GM18867 (cell line): ENCODE data around the gene CPTP.
"Not testable (repeated sequence)": the region's sequence is repeated elsewhere in the genome, so short reads cannot be mapped to it uniquely, and the experiment has no call there.

ENCODE experiments used
- ATAC-seq: cut with Tn5 transposase; IDR thresholded peaks from one replicate; pipeline ENCODE4 v1.9.1; 2021; ENCODE audit warnings: mild to moderate bottlenecking, moderate library complexity; ENCODE audit not compliant: unreplicated experiment

CPTP gene

DNA sequence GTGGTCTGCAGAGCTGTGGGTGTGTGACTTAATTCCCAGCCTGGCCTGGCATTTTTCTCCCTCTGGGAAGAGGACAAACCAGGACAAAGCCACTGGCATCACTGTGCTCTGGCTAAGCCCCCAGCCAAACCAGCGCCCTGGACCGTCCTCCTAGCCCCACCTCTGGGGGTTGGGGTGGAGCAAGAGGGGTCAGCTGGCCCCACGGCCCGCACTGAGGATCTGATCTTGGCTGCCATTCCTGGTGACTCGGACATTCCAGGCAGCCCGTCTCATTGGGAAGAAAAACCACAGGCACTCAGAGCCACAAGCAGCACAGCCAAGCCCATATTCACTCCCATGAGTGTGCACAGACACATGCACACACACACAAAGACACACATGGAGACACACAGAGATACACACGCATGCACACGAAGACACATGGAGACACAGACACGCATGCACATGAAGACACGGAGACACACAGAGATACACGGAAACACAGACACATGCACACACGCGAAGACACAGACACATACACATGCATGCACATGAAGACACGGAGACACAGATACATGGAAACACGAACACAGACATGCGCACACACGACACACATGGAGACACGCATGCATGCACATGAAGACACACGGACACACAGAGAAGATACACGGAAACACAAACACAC, 36.0 kb downstream of the CPTP start:
- no peak for ATAC-seq

DNA sequence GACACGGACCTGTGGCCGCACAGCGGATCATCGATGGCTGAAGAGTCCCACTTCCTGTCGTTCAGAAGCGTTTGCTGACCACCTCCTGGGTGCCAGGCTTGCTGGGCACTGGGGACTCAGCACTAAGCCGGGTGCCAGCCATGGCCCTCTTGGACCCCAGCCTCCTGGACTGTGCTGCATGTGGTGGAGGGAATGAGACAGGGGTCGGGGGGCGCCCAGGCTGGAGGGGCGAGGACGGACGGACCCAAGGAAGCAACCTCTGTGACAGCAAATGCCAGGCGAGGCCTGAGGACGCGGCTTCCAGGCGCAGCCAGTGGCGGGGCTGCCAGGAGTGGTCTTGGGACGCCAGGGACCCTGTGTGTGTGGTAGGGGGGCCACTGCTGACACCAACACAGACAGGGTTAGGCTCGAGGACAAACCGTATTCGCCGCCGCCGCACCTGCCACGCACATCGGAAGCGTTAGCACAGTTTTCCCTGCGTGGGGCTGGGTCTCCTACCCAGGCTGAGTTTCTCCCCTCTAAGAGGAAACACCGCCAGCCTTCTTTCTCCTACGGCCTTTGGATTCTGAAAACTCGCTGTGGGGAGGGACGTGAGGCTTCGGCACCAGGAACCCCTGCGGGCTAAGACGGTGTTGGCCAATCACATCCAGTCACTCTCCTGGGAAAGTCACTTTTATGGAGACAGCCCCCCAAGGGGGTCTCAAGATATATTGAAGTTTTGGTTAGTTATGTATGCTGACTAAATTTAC, 36.8 kb downstream of the CPTP start:
- no peak for ATAC-seq

DNA sequence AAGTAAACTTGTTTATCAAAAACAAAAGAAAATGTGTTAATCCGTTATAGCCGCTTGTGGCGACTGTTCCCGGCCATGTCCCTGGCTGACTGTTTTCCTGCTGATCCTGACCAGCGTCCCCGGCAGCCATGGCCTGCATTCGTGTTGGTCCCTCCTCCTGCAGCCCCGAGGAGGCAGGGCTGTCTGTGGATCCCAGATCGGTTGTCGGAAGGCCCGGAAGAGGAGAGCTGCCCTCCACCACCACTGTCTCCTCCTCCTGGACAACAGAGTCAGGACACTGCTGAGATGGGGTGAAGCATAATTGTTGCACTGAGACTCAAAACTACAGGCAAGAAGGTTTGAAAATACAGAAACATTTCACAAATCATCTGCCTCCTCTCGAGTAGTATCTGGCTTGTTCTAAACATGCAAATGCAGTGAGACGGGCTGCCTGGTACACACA, 37.4 kb downstream of the CPTP start:
- no peak for ATAC-seq

DNA sequence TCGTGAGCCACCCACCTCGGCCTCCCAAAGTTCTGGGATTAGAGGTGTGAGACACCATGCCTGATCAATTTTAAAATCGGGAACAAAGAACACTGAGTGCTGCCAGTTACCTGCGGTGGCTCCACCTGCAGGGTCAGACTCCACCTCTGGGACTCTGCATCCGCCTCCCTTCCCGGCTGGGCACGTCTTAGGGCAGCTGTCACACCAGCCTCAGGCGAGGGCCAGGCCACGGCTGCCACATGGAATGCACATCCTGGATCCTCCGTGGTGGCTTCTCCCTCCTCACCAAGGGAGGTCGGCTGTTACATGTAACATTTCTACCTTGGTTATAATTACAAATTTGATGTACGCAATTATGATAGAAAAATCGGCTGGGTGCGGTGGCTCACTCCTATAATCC, 39.7 kb downstream of the CPTP start:
- no peak for ATAC-seq

DNA sequence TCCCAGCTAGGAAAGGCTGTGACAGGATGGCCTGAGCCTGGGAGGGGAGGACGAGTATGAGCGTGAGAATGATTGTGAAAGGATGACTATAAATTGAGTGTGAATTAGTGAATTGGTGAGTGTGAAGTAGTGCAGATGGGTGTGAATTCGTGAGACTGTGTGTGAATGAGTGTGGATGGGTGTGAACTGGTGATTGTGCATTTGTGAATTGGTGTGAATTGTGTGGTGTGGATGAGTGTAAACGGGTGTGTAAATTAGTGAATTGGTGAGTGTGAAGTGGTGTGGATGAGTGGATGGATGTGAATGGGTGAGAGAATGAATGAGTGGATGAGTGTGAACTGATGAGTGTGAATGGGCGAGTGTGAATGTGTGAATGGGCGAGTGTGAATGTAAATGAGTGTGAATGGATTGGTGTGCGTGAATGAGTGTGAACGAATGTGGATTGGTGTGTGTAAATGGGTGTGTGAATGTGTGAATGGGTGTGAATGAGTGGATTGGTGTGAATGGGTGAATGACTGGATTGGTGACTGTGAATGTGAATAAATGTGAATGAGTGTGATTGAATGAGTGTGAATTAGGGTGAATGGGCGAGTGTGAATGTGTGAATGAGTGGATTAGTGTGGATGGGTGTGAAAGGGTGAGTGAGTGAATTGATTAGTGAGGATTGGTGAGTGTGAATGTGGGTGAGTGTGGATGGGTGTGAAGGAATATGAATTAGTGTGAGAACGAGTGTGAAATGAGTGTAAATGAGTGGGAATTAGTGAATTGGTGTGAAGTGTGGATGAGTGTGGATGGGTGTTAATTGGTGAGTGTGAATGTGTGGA, 41.5 kb downstream of the CPTP start:
- no peak for ATAC-seq

DNA sequence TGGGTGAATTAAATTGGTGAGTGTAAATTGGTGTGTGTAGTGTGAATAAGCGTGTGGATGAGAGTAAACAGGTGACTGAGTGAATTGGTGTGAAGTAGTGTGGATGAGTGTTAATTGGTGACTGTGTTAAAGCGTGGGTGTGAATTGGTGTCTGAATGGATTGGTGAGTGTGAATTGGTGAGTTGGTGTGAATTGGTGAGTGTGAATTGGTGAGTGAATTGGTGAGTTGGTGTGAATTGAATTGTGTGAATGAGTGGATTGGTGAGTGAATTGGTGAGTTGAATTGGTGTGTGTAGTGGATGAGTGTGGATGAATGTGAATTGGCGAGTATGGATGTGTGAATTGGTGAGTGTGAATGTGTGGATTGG, 42.1 kb downstream of the CPTP start:
- ATAC-seq, result no peak

DNA sequence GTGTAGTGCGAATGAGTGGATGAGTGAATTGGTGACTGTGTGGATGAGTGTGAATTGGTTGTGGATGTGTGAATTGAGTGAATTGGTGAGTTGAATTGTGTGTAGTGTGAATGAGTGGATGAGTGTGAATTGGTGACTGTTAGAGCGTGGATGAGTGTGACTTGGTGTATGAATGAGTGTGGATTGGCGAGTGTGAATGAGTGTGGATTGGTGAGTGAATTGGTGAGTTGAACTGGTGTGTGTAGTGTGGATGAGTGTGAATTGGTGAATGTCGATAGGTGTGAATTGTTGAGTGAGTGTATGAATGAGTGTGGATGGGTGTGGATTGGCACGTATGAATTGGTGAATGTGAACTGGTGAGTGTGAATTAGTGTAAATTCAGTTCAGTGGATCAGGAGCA, 42.7 kb downstream of the CPTP start:
- no peak for ATAC-seq

DNA sequence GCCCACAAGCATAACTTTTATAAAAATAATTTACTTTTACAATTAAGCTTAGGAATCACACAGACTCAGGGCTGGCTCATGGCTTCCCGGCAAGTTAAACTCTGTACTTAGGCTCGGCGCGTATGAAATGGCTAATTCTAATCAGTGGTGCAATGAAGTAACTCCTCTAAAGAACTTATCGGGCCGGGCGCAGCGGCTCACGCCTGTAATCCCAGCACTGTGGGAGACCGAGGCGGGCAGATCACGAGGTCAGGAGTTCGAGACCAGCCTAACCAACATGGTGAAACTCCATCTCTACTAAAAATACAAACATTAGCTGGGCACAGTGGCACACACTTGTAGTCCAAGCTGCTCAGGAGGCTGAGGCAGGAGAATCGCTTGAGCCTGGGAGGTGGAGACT, 45.5 kb downstream of the CPTP start:
- not testable (repeated sequence) for ATAC-seq

DNA sequence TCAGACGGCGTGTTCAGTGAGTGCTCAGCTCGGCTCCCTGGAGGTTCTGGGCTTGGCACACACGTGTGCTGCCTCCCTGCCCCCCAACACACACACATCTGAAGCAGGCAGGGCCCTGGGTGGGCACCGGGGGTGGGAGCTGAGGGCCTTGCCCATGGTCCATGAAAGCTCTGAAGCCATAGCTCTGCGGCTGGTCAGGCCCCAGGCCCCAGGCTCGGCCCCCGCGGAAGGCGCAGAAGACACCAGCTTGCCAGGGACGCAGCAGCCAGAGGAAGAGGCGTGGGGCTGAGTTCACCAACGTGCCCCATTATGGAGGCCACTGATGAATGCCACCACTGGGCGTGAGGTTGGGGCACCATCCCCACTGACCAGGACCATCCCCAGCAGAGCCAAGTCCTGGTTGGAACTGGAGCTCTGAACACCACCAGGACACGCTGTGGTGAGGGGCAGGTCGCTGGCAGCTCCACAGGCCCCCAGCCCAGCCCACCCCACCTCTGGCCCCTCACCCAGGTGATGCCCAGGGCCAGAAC, 46.2 kb downstream of the CPTP start:
- ATAC-seq, result no peak

DNA sequence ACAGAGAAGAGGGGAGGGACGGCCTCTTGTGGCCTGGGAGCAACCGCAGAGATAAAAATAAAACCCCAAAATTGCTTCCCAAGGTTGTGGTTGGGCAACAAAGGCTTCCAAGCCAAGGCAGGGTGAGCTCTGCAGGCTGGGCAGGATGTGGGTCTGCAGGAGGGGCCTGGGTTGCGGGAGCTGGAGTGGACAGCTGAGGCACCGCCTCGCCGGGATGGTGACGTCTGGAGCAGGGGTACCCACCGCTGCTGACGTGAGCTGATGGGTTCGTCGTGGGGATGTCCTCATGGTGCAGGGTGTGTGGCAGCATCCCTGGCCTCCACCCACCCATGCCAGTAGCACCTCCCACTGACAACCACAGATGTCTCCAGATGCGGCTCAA, 46.8 kb downstream of the CPTP start:
- ATAC-seq, result no peak

DNA sequence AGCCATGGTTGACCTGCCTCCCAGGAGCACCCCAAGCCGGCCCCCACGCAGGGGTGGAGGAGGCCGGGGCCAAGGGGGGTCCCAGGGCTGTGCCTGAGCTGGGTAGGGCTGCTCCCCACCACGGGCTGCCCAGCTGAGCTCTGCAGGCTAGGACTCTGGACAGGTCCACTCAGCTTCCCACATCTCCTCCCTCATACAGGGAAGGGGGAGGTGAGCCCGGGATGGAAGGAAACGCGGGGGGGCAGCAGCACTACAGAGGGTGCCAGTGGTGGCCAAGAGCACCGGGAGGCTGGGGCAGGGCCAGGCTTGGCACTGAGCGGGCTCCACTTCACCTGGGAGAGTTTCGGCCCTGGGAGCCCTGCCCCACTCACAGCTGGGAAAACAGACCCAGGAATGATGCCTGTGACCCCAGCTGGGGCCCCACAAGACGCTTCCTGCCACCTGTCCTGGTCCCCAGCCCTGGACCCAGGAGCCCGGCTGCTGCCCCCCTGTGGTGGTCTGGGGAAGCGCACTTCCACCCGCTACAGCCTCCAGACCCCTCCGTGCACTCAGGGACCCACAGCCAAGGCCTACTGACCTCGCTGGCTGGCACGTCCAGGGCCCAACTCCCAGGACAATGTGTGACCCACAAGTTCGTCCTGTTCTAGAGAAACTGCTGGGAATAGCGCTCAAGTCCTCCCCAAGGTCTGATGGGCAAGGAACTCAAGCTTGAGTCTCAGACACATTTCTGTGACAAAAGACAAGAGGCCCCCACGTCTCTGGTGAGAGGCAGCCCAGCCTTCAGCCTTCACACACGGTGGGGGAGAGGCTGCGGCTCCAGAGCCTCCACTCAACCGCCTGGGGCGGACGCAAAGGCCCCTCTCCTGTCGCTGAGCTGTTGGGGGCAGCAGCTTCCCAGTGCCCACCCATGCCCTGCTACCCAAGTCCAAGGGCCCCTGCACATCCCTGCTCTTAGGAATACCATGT, 47.4 kb downstream of the CPTP start:
- no peak for ATAC-seq

DNA sequence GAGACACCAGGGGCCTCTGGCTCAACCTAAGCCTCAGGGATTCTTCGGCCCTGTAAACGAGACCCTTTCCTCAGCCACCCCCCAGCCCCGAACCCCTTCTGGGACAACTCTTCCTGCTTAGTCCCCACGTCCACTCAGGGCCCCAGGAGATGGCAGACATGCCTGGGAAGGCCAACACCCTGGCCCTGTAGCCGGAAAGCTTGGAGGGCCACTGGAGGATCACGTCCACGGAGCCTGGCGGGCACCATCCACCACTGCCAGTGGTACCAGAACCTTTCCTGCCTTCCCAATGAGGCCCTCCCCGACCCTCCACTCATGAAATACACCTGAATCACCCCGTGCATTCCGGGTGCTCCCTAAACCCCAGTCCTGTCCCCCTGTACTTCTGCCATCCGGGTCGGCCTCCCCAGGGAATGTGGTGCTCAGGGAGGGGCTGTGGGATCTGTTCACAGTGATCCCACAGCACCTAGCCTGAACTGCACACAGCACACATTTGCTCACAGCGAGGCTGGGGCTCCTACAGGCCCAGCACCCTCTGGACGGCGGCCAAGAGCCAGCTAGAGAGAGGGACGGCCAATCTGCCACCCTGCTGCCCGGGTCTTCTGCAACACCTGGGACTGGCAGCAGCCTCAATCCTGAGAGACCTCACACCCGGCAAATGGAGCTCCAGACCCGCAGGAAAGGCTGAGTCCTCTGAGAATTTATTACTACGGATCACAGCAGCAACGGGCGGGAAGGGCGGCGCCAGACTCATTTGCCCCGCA, 48.6 kb downstream of the CPTP start:
- ATAC-seq, result no peak

DNA sequence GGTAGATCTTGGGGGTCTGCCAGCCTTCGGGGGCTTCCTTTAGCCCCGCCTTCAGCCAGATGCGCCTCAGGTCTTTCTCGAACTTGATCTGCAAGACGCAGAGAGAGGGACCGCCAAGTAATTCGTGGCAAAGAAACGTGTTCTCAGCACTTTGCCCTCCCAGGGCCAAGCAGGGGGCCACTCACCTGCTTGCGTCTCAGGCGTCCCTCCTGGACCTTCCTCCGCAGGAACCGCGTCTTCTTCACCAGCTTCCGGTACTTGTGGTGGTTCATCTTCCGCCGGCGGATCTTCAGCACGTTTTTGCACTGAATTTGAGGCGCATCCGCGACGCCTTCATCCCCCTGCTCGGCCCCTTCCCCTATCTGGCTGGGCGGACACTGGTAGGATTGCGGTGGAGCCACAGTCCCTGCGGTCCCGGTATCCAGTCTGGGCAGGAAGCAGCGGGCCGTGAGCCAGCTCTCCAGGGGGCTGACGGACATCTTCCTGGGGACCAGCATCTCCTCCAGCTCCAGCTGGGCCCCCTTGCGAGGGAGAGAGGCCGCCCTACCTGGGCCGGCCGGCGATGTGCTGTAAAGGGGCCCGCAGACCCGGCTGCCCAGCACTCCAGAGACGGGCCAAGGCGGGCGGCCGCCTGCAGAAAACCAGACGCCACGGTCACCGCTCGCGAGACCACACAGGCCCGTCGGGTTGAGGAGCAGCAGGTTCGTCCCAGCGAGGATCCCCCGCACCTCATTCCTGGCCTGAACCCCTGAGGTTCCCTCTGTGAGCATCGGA, 49.4 kb downstream of the CPTP start:
- ATAC-seq, result no peak

DNA sequence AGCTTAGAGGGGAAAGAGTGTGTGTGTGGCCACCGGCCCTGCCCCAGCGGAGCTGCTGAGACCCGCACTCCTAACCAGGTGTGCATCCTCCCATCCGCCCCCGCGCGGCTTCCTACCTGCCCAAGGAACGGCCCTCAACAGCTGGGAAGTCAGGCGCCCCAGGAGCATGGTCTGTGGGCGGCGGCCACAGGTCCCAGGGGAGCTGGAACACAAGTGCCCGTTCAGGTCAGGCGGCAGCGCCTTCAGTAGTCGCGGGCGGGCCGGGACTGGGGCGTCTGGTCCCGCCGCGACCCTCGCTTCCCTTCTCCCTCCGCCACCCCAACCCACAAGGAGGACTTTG, 50.0 kb downstream of the CPTP start:
- ATAC-seq, result no peak

DNA sequence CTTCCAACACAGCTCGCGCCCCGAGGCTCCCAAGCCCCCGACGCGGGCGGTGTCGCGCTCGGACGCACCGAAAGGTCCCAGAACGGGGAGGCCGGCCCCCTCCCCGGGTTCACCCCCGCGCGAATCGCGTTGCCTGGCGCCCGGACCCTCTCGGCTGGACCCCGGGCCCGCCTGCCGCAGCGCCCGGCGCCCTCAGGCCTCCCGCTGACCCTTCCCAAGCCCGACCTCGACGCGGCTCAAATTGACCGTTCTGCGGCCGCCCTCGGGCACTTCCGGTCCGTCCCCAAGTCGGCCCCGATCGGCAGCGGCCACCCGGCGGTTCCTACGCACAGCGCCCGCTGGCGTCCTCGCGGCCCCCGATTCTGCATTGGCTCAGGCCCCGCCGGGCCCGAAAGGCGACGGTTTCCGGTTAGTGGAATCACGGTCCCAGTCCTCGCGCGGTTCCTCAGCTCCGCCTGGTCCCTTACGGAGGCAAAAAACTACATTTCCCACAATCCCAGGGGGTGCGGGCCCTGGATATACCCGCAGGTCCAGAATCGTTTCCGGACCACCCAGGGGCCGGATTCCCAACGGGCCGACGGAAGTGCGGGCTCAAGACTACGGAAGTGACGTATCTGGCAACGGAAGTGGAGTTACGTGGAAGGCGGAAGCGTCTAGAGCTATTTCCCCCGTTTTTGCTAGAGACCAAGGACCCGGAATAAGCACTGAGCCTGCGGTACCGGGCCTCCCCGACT, 50.5 kb downstream of the CPTP start, which contains the start of gene AURKAIP1:
TSS of gene AURKAIP1 (minus strand) at position 279 of the 734 bp plus-strand sequence. CDS start 451 bp downstream, outside the sequence.
- ATAC-seq, result peak; percentile 82

DNA sequence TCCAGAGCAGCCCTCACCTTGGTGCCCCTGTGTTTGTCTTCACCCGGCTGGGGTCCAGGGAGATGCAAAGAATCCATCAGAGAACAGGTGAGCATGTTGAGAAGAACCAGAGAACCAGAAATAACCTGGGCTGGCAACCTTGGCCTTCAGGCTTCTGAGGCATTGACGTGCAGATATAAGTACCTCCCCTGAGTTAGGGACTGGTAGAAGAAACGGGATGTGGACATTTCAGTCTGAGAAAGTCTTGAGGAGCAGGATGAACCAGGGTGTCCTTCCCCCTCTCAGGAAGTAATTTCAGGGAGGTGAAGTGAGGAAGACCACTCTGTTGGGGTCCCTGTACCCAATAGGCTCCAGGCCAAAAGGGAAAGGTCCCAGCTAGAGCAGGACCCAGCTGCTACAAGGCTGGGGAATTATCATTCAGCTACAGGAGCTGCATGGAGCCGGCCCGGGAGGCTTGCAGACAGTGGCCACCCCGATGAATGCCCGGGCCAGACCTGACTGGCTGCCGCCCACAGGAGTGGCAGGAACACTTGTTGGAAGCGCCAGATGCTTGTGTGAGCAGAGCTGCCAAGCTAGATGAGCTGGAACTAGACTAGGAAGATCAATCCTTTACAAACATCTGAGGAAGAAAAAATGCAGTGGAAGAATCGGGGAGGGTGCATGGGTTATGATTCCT, 52.1 kb downstream of the CPTP start:
- no peak for ATAC-seq

DNA sequence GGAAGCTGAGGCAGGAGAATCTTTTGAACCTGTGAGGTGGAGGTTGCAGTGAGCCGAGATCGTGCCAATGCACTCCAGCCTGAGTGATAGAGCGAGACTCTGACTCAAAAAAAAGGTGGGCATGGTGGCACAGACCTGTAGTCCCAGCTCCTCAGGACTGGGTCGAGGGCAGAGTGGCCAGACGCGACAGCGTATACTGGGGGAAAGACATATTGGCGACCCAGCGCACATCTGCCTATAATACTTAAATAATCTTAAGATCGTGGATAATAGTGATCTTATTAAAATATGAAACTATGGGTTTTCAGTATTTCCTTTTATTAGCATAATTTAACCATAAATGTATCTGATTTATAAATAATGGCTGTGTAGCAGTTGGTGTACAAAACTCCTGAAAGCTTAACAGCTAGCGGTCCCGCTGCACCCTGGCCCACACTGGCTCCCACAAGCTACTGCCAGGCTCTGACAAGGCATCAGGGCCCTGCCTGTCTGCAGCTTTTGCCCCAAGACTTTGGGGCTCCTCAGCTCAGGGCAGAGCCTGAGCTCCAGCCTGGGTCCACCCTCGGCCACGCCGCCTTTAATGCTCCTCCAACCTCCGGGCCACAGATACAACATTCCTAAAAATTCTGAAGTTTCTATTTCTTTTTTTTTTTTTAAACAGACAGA, 53.1 kb downstream of the CPTP start:
- ATAC-seq, result no peak
